ENCODE results near the gene LIPA.

Gene LIPA

GRCh38 chr10:89270153-89270483 is 18.5 kb upstream of the LIPA start:
- Histone ChIP-seq H3K4me1 (ENCODE audit: control insufficient read depth, insufficient read depth, low read length, poor library complexity, severe bottlenecking) (no peaks in the 10 kb centered on the region), H3K27ac (ENCODE audit: low read depth, low read length, severe bottlenecking) (no peak overlapping the region), H3K4me3 (ENCODE audit: extremely low read depth, insufficient read depth, low read length, poor library complexity, severe bottlenecking) (no peak overlapping the region), H3K36me3 (ENCODE audit: control insufficient read depth, insufficient read depth, low read length) (no peaks in the 10 kb centered on the region), H3K9me3 (ENCODE audit: control insufficient read depth, low read length) (no peaks in the 10 kb centered on the region)

GRCh38 chr10:89269433-89270152 is 18.0 kb upstream of the LIPA start:
- no CpG with 5 or more reads among the region's 3 CpGs for WGBS, 2 experiments (ENCODE audit: insufficient coverage in 2 of 2)
- Histone ChIP-seq H3K36me3 (ENCODE audit: control insufficient read depth, insufficient read depth, low read length) (no peaks in the 10 kb centered on the region), H3K27ac (ENCODE audit: low read depth, low read length, severe bottlenecking) (no peak overlapping the region), H3K4me1 (ENCODE audit: control insufficient read depth, insufficient read depth, low read length, poor library complexity, severe bottlenecking) (no peaks in the 10 kb centered on the region), H3K4me3 (ENCODE audit: extremely low read depth, insufficient read depth, low read length, poor library complexity, severe bottlenecking) (no peak overlapping the region), H3K9me3 (ENCODE audit: control insufficient read depth, low read length) (peaks cover 3% of the 10 kb centered on the region)

- 100% methylated on average over 1 of the region's 1 CpG for WGBS, 2 experiments (ENCODE audit: insufficient coverage in 2 of 2)
- peaks cover 6% of the 10 kb centered on the region for H3K9me3 ChIP-seq (ENCODE audit: control insufficient read depth, low read length)
- no peaks in the 10 kb centered on the region for H3K4me1 ChIP-seq (ENCODE audit: control insufficient read depth, insufficient read depth, low read length, poor library complexity, severe bottlenecking)
- no peak overlapping the region for H3K27ac ChIP-seq (ENCODE audit: low read depth, low read length, severe bottlenecking)
- no peaks in the 10 kb centered on the region for H3K36me3 ChIP-seq (ENCODE audit: control insufficient read depth, insufficient read depth, low read length)
- no peak overlapping the region for H3K4me3 ChIP-seq (ENCODE audit: extremely low read depth, insufficient read depth, low read length, poor library complexity, severe bottlenecking)
These were observed 15.3 kb upstream of the LIPA start for GRCh38 chr10:89266721-89267453.

GRCh38 chr10:89263531-89263930 is 12.0 kb upstream of the LIPA start:
- 88% methylated on average over 1 of the region's 1 CpG; no CpG with 5 or more reads in 1 of the 2 experiments for WGBS, 2 experiments (ENCODE audit: insufficient coverage in 2 of 2)
- Histone ChIP-seq H3K4me1 (ENCODE audit: control insufficient read depth, insufficient read depth, low read length, poor library complexity, severe bottlenecking) (peaks cover 3% of the 10 kb centered on the region), H3K27ac (ENCODE audit: low read depth, low read length, severe bottlenecking) (no peak overlapping the region), H3K36me3 (ENCODE audit: control insufficient read depth, insufficient read depth, low read length) (no peaks in the 10 kb centered on the region), H3K4me3 (ENCODE audit: extremely low read depth, insufficient read depth, low read length, poor library complexity, severe bottlenecking) (no peak overlapping the region), H3K9me3 (ENCODE audit: control insufficient read depth, low read length) (peaks cover 6% of the 10 kb centered on the region)

- peaks cover 6% of the 10 kb centered on the region for H3K9me3 ChIP-seq (ENCODE audit: control insufficient read depth, low read length)
- 83% methylated on average over 1 of the region's 1 CpG; no CpG with 5 or more reads in 1 of the 2 experiments for WGBS, 2 experiments (ENCODE audit: insufficient coverage in 2 of 2)
- no peak overlapping the region for H3K4me3 ChIP-seq (ENCODE audit: extremely low read depth, insufficient read depth, low read length, poor library complexity, severe bottlenecking)
- H3K4me1 ChIP-seq (ENCODE audit: control insufficient read depth, insufficient read depth, low read length, poor library complexity, severe bottlenecking): peaks cover 3% of the 10 kb centered on the region
- H3K36me3 ChIP-seq (ENCODE audit: control insufficient read depth, insufficient read depth, low read length): no peaks in the 10 kb centered on the region
- no peak overlapping the region for H3K27ac ChIP-seq (ENCODE audit: low read depth, low read length, severe bottlenecking)
These were observed 11.5 kb upstream of the LIPA start for GRCh38 chr10:89263091-89263490.

- no peak overlapping the region for H3K4me3 ChIP-seq (ENCODE audit: extremely low read depth, insufficient read depth, low read length, poor library complexity, severe bottlenecking)
- peaks cover 6% of the 10 kb centered on the region for H3K9me3 ChIP-seq (ENCODE audit: control insufficient read depth, low read length)
- H3K27ac ChIP-seq (ENCODE audit: low read depth, low read length, severe bottlenecking): no peak overlapping the region
- no peaks in the 10 kb centered on the region for H3K36me3 ChIP-seq (ENCODE audit: control insufficient read depth, insufficient read depth, low read length)
- WGBS, 2 experiments (ENCODE audit: insufficient coverage in 2 of 2): 80 to 92% methylated on average over 1 to 2 of the region's 5 CpGs
- H3K4me1 ChIP-seq (ENCODE audit: control insufficient read depth, insufficient read depth, low read length, poor library complexity, severe bottlenecking): peaks cover 3% of the 10 kb centered on the region
These were observed 10.8 kb upstream of the LIPA start for GRCh38 chr10:89262086-89263051.

- Histone ChIP-seq H3K9me3 (ENCODE audit: control insufficient read depth, low read length) (peaks cover 9% of the 10 kb centered on the region), H3K4me3 (ENCODE audit: extremely low read depth, insufficient read depth, low read length, poor library complexity, severe bottlenecking) (no peak overlapping the region), H3K27ac (ENCODE audit: low read depth, low read length, severe bottlenecking) (no peak overlapping the region), H3K4me1 (ENCODE audit: control insufficient read depth, insufficient read depth, low read length, poor library complexity, severe bottlenecking) (peaks cover 3% of the 10 kb centered on the region), H3K36me3 (ENCODE audit: control insufficient read depth, insufficient read depth, low read length) (no peaks in the 10 kb centered on the region)
- no CpG with 5 or more reads among the region's 1 CpG for WGBS, 2 experiments (ENCODE audit: insufficient coverage in 2 of 2)
These were observed 7.3 kb upstream of the LIPA start for GRCh38 chr10:89258881-89259280.

- 66% methylated on average over 2 of the region's 2 CpGs for WGBS, 2 experiments (ENCODE audit: insufficient coverage in 2 of 2)
These were observed 6.0 kb upstream of the LIPA start for GRCh38 chr10:89257581-89257980.

GRCh38 chr10:89256962-89257361 is 5.4 kb upstream of the LIPA start:
- no peak overlapping the region for H3K4me3 ChIP-seq (ENCODE audit: extremely low read depth, insufficient read depth, low read length, poor library complexity, severe bottlenecking)
- H3K4me1 ChIP-seq (ENCODE audit: control insufficient read depth, insufficient read depth, low read length, poor library complexity, severe bottlenecking): peaks cover 3% of the 10 kb centered on the region
- no peak overlapping the region for H3K27ac ChIP-seq (ENCODE audit: low read depth, low read length, severe bottlenecking)
- 78 to 88% methylated on average over 1 of the region's 1 CpG for WGBS, 2 experiments (ENCODE audit: insufficient coverage in 2 of 2)
- H3K9me3 ChIP-seq (ENCODE audit: control insufficient read depth, low read length): peaks cover 9% of the 10 kb centered on the region
- H3K36me3 ChIP-seq (ENCODE audit: control insufficient read depth, insufficient read depth, low read length): no peaks in the 10 kb centered on the region

More at GRCh38 chr10:89257581-89257980, 6.0 kb upstream of the LIPA start:
- H3K4me3 ChIP-seq (ENCODE audit: extremely low read depth, insufficient read depth, low read length, poor library complexity, severe bottlenecking): no peak overlapping the region
- no peaks in the 10 kb centered on the region for H3K36me3 ChIP-seq (ENCODE audit: control insufficient read depth, insufficient read depth, low read length)
- H3K4me1 ChIP-seq (ENCODE audit: control insufficient read depth, insufficient read depth, low read length, poor library complexity, severe bottlenecking): peaks cover 3% of the 10 kb centered on the region
- H3K9me3 ChIP-seq (ENCODE audit: control insufficient read depth, low read length): peaks cover 9% of the 10 kb centered on the region
- H3K27ac ChIP-seq (ENCODE audit: low read depth, low read length, severe bottlenecking): no peak overlapping the region

GRCh38 chr10:89256340-89256739 is 4.8 kb upstream of the LIPA start:
- Histone ChIP-seq H3K27ac (ENCODE audit: low read depth, low read length, severe bottlenecking) (no peak overlapping the region), H3K4me3 (ENCODE audit: extremely low read depth, insufficient read depth, low read length, poor library complexity, severe bottlenecking) (no peak overlapping the region)
- 94 to 96% methylated on average over 3 of the region's 3 CpGs for WGBS, 2 experiments (ENCODE audit: insufficient coverage in 2 of 2)

More at GRCh38 chr10:89256340-89256739, 4.8 kb upstream of the LIPA start:
- Histone ChIP-seq H3K4me1 (ENCODE audit: control insufficient read depth, insufficient read depth, low read length, poor library complexity, severe bottlenecking) (peaks cover 3% of the 10 kb centered on the region), H3K36me3 (ENCODE audit: control insufficient read depth, insufficient read depth, low read length) (no peaks in the 10 kb centered on the region), H3K9me3 (ENCODE audit: control insufficient read depth, low read length) (peaks cover 9% of the 10 kb centered on the region)
